ENCODE data around the gene GNAQ.

Gene GNAQ

DNA sequence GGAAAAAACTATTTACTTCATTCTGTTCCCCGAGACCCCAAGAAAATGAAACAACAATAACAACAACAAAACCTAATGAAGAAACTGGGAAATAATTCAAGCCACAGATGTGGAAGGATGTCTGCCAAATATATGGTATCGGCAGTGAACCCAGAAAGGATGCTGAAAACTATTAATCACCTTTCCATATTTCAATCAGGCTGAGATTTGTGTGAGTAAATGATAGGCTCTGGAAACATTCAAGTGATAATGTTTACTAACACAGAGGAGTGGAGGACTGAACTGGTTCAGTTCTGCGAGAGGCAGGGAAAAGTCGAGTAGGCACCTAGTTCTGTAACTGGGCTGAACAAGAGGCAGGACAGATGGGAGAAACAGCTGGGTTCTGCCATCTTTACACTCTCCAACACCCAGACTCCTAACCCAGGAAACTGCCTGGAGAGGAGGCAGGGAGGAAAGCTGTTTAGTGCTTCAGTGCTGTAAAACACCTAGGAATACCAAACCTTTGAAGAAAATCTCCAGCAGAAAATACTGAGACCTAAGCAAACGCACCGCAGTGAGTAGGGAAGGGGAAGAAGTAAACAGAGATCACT is 286.7 kb downstream of the GNAQ start:
- TF ChIP-seq FOXP2 (optimal IDR thresholded peaks at IDR 0.05; ENCODE audit: borderline replicate concordance, extremely low read depth, extremely low read length, insufficient read depth) (no peak), SIN3A (IDR thresholded peaks at IDR 0.05; ENCODE audit: borderline replicate concordance, insufficient read depth, low read length) (no peak), POLR2AphosphoS5 (IDR thresholded peaks at IDR 0.05; ENCODE audit: low read depth, low read length) (no peak), TAF1 (IDR thresholded peaks at IDR 0.05; ENCODE audit: borderline replicate concordance, insufficient read depth, low read length) (no peak)
- TF ChIP-seq, protein P1, sequence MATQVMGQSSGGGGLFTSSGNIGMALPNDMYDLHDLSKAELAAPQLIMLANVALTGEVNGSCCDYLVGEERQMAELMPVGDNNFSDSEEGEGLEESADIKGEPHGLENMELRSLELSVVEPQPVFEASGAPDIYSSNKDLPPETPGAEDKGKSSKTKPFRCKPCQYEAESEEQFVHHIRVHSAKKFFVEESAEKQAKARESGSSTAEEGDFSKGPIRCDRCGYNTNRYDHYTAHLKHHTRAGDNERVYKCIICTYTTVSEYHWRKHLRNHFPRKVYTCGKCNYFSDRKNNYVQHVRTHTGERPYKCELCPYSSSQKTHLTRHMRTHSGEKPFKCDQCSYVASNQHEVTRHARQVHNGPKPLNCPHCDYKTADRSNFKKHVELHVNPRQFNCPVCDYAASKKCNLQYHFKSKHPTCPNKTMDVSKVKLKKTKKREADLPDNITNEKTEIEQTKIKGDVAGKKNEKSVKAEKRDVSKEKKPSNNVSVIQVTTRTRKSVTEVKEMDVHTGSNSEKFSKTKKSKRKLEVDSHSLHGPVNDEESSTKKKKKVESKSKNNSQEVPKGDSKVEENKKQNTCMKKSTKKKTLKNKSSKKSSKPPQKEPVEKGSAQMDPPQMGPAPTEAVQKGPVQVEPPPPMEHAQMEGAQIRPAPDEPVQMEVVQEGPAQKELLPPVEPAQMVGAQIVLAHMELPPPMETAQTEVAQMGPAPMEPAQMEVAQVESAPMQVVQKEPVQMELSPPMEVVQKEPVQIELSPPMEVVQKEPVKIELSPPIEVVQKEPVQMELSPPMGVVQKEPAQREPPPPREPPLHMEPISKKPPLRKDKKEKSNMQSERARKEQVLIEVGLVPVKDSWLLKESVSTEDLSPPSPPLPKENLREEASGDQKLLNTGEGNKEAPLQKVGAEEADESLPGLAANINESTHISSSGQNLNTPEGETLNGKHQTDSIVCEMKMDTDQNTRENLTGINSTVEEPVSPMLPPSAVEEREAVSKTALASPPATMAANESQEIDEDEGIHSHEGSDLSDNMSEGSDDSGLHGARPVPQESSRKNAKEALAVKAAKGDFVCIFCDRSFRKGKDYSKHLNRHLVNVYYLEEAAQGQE (IDR thresholded peaks at IDR 0.05; ENCODE audit: insufficient read depth in 1 of 2, low read depth in 2 of 2, low read length in 2 of 2): no peak

DNA sequence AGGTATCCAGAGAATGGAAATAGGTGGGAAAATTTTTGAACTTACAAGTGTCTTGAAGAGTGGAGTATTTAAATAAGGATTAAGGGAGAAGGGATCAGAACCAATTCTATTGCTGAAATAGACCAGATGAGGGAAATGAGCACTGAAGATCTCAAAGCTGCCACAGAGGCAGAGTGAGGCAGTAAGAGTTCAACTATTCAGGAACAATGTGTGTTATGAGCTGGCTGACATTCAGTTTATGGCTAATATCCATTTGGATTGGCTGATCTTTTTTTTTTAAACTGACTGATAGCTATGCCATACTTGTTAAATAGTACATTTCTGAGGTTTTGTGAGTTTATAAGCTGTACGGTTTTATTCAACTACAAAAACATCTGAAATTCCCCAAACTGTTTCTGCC is 288.2 kb downstream of the GNAQ start:
- TF ChIP-seq TAF1 (IDR thresholded peaks at IDR 0.05; ENCODE audit: borderline replicate concordance, insufficient read depth, low read length) (no peak), POLR2AphosphoS5 (IDR thresholded peaks at IDR 0.05; ENCODE audit: low read depth, low read length) (no peak)

DNA sequence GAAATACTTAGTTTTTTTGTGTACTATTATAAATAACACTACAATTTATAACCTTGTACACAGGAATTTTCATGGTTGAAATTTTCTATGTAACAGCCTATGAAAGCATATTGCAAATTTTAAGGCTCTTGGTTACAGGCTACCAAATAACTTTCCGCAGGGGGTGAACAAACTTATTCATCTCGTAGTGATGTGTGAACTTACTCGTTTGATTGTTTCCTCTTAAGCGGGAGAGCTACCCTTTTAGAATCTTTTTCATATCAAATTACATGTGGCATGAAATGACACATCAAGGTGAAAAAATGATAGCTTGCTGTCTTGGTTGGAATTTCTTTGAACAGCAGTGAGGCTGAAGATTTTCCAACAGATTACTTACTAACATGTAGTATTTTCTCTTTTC is 292.7 kb downstream of the GNAQ start:
- TF ChIP-seq FOXP2 (optimal IDR thresholded peaks at IDR 0.05; ENCODE audit: borderline replicate concordance, extremely low read depth, extremely low read length, insufficient read depth): no peak
- TF ChIP-seq POLR2AphosphoS5 (IDR thresholded peaks at IDR 0.05; ENCODE audit: low read depth, low read length): no peak
- TF ChIP-seq, protein P1 (IDR thresholded peaks at IDR 0.05; ENCODE audit: insufficient read depth in 1 of 2, low read depth in 2 of 2, low read length in 2 of 2): no peak
- TF ChIP-seq SIN3A (IDR thresholded peaks at IDR 0.05; ENCODE audit: borderline replicate concordance, insufficient read depth, low read length): no peak
- TF ChIP-seq TAF1 (IDR thresholded peaks at IDR 0.05; ENCODE audit: borderline replicate concordance, insufficient read depth, low read length): no peak

DNA sequence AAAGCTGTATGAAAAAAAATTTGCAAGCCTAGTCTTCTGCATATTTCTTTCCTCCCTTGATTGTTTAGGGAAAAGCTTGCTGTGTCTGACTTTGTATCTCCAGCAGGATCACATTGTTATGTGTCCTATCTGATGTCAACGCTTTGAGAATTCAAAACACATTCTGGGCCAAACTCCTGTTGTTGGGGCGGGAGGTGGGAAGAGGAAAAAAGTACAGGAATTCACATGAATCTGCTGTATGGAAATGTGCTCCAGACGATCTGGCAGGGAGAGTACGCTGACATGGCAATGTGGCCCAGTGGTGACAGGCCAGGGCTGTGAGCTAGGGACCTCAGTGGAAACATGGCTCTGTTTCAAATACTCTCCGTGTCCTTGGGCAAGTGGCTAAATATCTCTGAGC is 296.1 kb downstream of the GNAQ start:
- TF ChIP-seq, protein P1 (IDR thresholded peaks at IDR 0.05; ENCODE audit: insufficient read depth in 1 of 2, low read depth in 2 of 2, low read length in 2 of 2): no peak
- TF ChIP-seq POLR2AphosphoS5 (IDR thresholded peaks at IDR 0.05; ENCODE audit: low read depth, low read length) (no peak), SIN3A (IDR thresholded peaks at IDR 0.05; ENCODE audit: borderline replicate concordance, insufficient read depth, low read length) (no peak), FOXP2 (optimal IDR thresholded peaks at IDR 0.05; ENCODE audit: borderline replicate concordance, extremely low read depth, extremely low read length, insufficient read depth) (no peak), TAF1 (IDR thresholded peaks at IDR 0.05; ENCODE audit: borderline replicate concordance, insufficient read depth, low read length) (no peak)

DNA sequence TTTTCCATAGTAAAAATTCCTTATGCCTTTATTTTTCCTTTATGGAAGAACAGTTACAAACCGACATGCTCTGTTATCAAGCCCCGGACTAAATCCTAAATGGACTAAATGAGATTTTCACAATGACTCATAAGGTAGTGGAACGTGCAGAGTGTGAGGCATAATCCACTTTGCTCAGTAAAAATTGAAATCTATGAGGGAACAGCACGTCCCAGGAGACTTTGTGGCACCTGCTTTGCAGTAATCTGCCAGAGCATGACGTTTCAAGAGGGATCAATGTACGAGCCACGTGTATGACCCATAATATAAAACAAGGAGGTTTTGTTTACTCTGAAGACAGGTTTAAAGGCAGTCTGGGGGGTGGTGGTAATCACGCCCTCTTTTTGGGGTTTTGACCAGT is 299.7 kb downstream of the GNAQ start:
- TF ChIP-seq, protein P1 (IDR thresholded peaks at IDR 0.05; ENCODE audit: insufficient read depth in 1 of 2, low read depth in 2 of 2, low read length in 2 of 2): no peak
- TF ChIP-seq TAF1 (IDR thresholded peaks at IDR 0.05; ENCODE audit: borderline replicate concordance, insufficient read depth, low read length): no peak
- no peak for TF ChIP-seq SIN3A (IDR thresholded peaks at IDR 0.05; ENCODE audit: borderline replicate concordance, insufficient read depth, low read length)
- no peak for TF ChIP-seq FOXP2 (optimal IDR thresholded peaks at IDR 0.05; ENCODE audit: borderline replicate concordance, extremely low read depth, extremely low read length, insufficient read depth)
- no peak for TF ChIP-seq POLR2AphosphoS5 (IDR thresholded peaks at IDR 0.05; ENCODE audit: low read depth, low read length)

Measured in PFSK-1 (cell line).